Panc1 (cell line): ENCODE data around the gene GRIK4. TPM values are rescaled to one million over a fixed set of nuclear protein-coding genes. Genes with fewer than 3 reads are reported as not detected.
A peak's percentile ranks its signal among the peaks of the same experiment; 100 is the strongest.

ENCODE experiments used
- ATAC-seq: fragments of 200-7000 bp; cut with Tn5 transposase; 2 replicates; pipeline ENCODE4 v1.9.1; 2020; ENCODE audit warnings: mild to moderate bottlenecking, moderate library complexity
- BruUV-seq: library from RNA; stranded (reverse); fragments of 400-500 nt; replicated peaks from 2 replicates; lab custom pipeline; 2021; lab: Mats Ljungman, UMichigan
- CTCF ChIA-PET: fragments of 300-600 bp; sonication (Branson Sonifier 250); formaldehyde crosslinking; loops from one replicate; lab custom pipeline; 2022; ENCODE audit warnings: antibody characterized with exemption; lab: Charles Lee
- POLR2A ChIA-PET: fragments of 300-600 bp; sonication (Branson Sonifier 250); formaldehyde crosslinking; loops from one replicate; lab custom pipeline; 2022; ENCODE audit warnings: antibody characterized with exemption; lab: Charles Lee
- DNase-seq: peaks from one replicate; pipeline ENCODE4 v3.0.0-alpha.2; 2010; ENCODE audit warnings: low read depth, low spot score
- H3K27ac ChIP-seq: 2 replicates; pipeline ENCODE4 v1.5.1; 2011; ENCODE audit warnings: mild to moderate bottlenecking, low read length, inconsistent platforms
- H3K27me3 ChIP-seq: fragments of 200-500 bp; sonication (Bioruptor generic); 2 replicates; pipeline ENCODE4 v1.6.0; 2014; ENCODE audit warnings: low read length, inconsistent platforms; ENCODE audit not compliant: control insufficient read depth, insufficient read depth
- H3K36me3 ChIP-seq: fragments of 200-500 bp; sonication (Bioruptor generic); 2 replicates; pipeline ENCODE4 v1.5.1; 2014; ENCODE audit warnings: inconsistent platforms, mild to moderate bottlenecking, low read length, moderate library complexity; ENCODE audit not compliant: control insufficient read depth, insufficient read depth
- H3K4me1 ChIP-seq: 2 replicates; pipeline ENCODE4 v1.5.1; 2011; ENCODE audit warnings: inconsistent platforms, mild to moderate bottlenecking, low read length, moderate library complexity; ENCODE audit not compliant: control insufficient read depth, insufficient read depth
- H3K4me3 ChIP-seq, 2 experiments: 2 replicates each; pipeline ENCODE4 v1.5.1; 2011 to 2012; ENCODE audit warnings: low read depth in 2 of 2, low read length in 2 of 2, mild to moderate bottlenecking in 2 of 2, inconsistent platforms in 1 of 2, moderate library complexity in 1 of 2
- H3K9me3 ChIP-seq: fragments of 200-500 bp; sonication (Bioruptor generic); 2 replicates; pipeline ENCODE4 v1.5.1; 2014; ENCODE audit warnings: low read depth, mild to moderate bottlenecking, inconsistent platforms, low read length, moderate library complexity; ENCODE audit not compliant: control insufficient read depth, insufficient read depth
- POLR2AphosphoS5 ChIP-seq: IDR thresholded peaks from 2 replicates; pipeline ENCODE4 v1.6.1; 2012; ENCODE audit warnings: mild to moderate bottlenecking, low read depth, low read length, moderate library complexity
- SIN3A ChIP-seq: IDR thresholded peaks from 2 replicates; pipeline ENCODE4 v1.6.1; 2012; ENCODE audit warnings: low read depth, mild to moderate bottlenecking, low read length, moderate library complexity, borderline replicate concordance; ENCODE audit not compliant: insufficient read depth
- TCF7L2 ChIP-seq: IDR thresholded peaks from 2 replicates; pipeline ENCODE4 v1.6.1; 2011; ENCODE audit warnings: mild to moderate bottlenecking, low read depth, low read length, inconsistent platforms
- in situ Hi-C: cut with HindIII; loops from 2 replicates; pipeline ENCODE4 v1.10.0; 2016; ENCODE audit warnings: low sequenced_read_pairs, low pct_unique_long_range_greater_than_20kb
- intact Hi-C: fragments of 100-400 bp; cut with micrococcal nuclease; formaldehyde crosslinking; loops from one replicate; pipeline ENCODE4 v1.10.0; 2022; ENCODE audit not compliant: unreplicated experiment
- total RNA-seq: library from RNA; stranded (reverse); gene quantifications from one replicate; pipeline ENCODE4 v1.2.1, GENCODE V29; 2021; ENCODE audit not compliant: unreplicated experiment
- TF ChIP-seq, protein P1 (sequence below): fragments of 450-650 bp; IDR thresholded peaks from 2 replicates; pipeline ENCODE4 v1.5.1; 2017; ENCODE audit warnings: mild to moderate bottlenecking
- TF ChIP-seq, protein P2 (sequence below), 2 experiments: IDR thresholded peaks; 2 replicates each; pipeline ENCODE4 v1.6.1; 2011 to 2012; ENCODE audit warnings: low read depth in 2 of 2, control low read depth in 1 of 2, low read length in 1 of 2, mild to moderate bottlenecking in 1 of 2, moderate library complexity in 1 of 2; ENCODE audit not compliant: insufficient read depth in 1 of 2

The GRIK4 gene
- total RNA-seq, 1 experiment from 2014 or later, result 0.62 TPM

DNA sequence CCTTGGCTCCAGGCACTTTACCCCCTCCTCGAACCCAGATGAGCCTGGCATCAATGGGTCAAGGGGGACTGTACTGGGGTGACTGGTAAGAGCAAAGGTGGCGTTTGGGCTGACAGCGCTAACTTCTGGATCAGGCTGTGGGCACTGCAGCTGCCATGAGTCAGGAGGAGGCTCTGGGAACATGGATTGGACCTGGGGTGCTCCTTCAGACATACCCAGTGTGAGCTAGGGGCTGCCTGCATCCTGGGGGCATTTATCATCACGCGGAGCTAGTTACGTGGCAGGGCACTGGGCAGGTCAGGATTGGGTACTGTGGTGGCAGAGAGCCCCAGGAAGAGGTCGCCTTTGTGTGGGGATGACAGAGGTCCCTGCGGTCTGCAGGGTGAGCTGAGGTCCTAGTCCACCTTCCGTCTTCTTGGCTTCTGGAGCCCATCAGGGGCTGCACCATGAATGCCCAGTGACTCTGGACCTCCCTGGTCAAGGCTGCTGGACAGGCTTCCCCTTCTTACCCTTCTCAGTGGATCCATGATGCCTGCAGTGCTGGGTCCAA, 13.1 kb downstream of the GRIK4 start:
- Histone ChIP-seq H3K9me3 (no peaks in the 10 kb centered on the region), H3K27me3 (no peaks in the 10 kb centered on the region), H3K4me1 (peaks cover 3% of the 10 kb centered on the region; the same call in 1 of the 2 replicates), H3K4me3 (no peak overlapping the region), H3K36me3 (no peaks in the 10 kb centered on the region), H3K27ac (no peak overlapping the region)
- DNase-seq (no peak), ATAC-seq (no peak)
- ChIA-PET CTCF (no interaction called here), POLR2A (no interaction called here)
- no TSS peak for BruUV-seq
- intact Hi-C loops, result no loop called here
- in situ Hi-C loops, result no loop called here
- TF ChIP-seq POLR2AphosphoS5 (no peak), SIN3A (no peak), TCF7L2 (no peak)
- TF ChIP-seq, protein P1, sequence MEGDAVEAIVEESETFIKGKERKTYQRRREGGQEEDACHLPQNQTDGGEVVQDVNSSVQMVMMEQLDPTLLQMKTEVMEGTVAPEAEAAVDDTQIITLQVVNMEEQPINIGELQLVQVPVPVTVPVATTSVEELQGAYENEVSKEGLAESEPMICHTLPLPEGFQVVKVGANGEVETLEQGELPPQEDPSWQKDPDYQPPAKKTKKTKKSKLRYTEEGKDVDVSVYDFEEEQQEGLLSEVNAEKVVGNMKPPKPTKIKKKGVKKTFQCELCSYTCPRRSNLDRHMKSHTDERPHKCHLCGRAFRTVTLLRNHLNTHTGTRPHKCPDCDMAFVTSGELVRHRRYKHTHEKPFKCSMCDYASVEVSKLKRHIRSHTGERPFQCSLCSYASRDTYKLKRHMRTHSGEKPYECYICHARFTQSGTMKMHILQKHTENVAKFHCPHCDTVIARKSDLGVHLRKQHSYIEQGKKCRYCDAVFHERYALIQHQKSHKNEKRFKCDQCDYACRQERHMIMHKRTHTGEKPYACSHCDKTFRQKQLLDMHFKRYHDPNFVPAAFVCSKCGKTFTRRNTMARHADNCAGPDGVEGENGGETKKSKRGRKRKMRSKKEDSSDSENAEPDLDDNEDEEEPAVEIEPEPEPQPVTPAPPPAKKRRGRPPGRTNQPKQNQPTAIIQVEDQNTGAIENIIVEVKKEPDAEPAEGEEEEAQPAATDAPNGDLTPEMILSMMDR, result no peak
- TF ChIP-seq, protein P2, sequence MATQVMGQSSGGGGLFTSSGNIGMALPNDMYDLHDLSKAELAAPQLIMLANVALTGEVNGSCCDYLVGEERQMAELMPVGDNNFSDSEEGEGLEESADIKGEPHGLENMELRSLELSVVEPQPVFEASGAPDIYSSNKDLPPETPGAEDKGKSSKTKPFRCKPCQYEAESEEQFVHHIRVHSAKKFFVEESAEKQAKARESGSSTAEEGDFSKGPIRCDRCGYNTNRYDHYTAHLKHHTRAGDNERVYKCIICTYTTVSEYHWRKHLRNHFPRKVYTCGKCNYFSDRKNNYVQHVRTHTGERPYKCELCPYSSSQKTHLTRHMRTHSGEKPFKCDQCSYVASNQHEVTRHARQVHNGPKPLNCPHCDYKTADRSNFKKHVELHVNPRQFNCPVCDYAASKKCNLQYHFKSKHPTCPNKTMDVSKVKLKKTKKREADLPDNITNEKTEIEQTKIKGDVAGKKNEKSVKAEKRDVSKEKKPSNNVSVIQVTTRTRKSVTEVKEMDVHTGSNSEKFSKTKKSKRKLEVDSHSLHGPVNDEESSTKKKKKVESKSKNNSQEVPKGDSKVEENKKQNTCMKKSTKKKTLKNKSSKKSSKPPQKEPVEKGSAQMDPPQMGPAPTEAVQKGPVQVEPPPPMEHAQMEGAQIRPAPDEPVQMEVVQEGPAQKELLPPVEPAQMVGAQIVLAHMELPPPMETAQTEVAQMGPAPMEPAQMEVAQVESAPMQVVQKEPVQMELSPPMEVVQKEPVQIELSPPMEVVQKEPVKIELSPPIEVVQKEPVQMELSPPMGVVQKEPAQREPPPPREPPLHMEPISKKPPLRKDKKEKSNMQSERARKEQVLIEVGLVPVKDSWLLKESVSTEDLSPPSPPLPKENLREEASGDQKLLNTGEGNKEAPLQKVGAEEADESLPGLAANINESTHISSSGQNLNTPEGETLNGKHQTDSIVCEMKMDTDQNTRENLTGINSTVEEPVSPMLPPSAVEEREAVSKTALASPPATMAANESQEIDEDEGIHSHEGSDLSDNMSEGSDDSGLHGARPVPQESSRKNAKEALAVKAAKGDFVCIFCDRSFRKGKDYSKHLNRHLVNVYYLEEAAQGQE (IDR thresholded peaks at IDR 0.05; ENCODE audit: insufficient read depth in 1 of 2, low read depth in 2 of 2, low read length in 1 of 2), result no peak

DNA sequence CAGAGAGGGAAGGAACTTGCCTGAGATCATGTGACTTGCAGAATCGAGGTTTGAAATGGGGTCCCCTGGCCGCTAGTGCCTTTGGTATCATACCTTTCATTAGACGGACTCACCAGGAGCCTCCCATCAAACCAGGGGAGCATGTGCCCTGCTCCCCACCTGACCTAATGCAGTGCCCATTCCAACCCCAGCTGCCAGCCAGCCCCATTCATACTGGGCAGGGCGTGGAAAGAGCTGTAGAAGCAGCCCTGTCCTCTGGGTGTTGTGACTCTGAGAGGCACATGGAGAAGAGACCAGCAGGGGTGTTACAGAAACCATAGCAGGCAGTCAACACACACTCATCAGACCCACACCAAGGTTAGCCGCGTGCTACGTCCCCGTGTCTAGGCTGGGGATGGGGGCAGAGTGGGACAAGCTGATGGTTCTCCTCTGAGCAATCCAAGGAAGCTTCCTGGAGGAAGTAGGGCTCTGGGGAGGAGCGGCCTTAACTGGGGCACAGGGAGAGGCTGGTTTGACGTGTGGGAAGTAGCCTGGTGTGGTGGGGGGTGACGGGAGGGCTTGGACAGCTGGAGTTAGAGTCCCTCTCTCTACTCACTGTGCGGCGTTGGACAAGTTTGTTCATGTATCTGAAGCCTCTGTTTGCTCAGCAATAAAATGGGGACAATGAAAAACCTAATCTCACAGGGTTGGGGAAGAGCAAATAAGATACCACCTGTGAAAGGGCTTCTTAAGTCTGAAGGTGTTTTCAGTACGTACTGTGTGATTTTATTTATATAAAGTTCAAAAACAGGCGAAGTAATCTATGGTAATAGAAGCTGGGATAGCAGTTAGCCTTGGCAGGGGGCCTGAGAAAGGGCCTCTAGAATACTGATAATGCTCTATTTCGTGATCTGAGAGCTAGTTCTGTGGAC, 14.0 kb downstream of the GRIK4 start:
- ChIA-PET CTCF (no interaction called here), POLR2A (no interaction called here)
- no TSS peak for BruUV-seq

More for the DNA sequence above, 14.0 kb downstream of the GRIK4 start:
- no peak overlapping the region for H3K27ac ChIP-seq
- in situ Hi-C loops, result no loop called here
- ATAC-seq (peak; percentile 43), DNase-seq (no peak)
- intact Hi-C loops, result no loop called here
- H3K4me1 ChIP-seq, result peaks cover 3% of the 10 kb centered on the region; the same call in 1 of the 2 replicates
- H3K27me3 ChIP-seq, result no peaks in the 10 kb centered on the region
- no peak for TF ChIP-seq POLR2AphosphoS5
- TF ChIP-seq, protein P2 (IDR thresholded peaks at IDR 0.05; ENCODE audit: insufficient read depth in 1 of 2, low read depth in 2 of 2, low read length in 1 of 2), result no peak
- TF ChIP-seq SIN3A, result no peak
- TF ChIP-seq TCF7L2, result no peak
- TF ChIP-seq, protein P1, result no peak
- no peaks in the 10 kb centered on the region for H3K36me3 ChIP-seq
- no peaks in the 10 kb centered on the region for H3K9me3 ChIP-seq
- H3K4me3 ChIP-seq, result no peak overlapping the region
